Activated B cell treated with CpG ODN at 0.5 μM for 24 hours (primary cell): ENCODE measurements around the gene UXS1. TPM values are rescaled to one million over a fixed set of nuclear protein-coding genes. Genes with fewer than 3 reads are reported as not detected.
A peak's percentile ranks its signal among the peaks of the same experiment; 100 is the strongest.

Experiments
- ATAC-seq: fragments of 200-7000 bp; cut with Tn5 transposase; one replicate; pipeline ENCODE4 v1.10.0; 2021; ENCODE audit warnings: low read depth, mild to moderate bottlenecking, moderate library complexity
- CTCF ChIA-PET: fragments of 350-600 bp; sonication (Branson Sonifier 250); formaldehyde crosslinking; loops from one replicate; lab custom pipeline; 2021; ENCODE audit warnings: antibody characterized with exemption; lab: Charles Lee
- POLR2A ChIA-PET: fragments of 350-600 bp; sonication (Branson Sonifier 250); formaldehyde crosslinking; loops from one replicate; lab custom pipeline; 2021; ENCODE audit warnings: antibody characterized with exemption; lab: Charles Lee
- DNase-seq: peaks from one replicate; pipeline ENCODE4 v3.0.0; 2022
- H3K27ac Mint-ChIP-seq: one replicate; pipeline ENCODE4 v1.8.0; 2020; ENCODE audit warnings: mixed read lengths
- H3K27me3 Mint-ChIP-seq: one replicate; pipeline ENCODE4 v1.8.0; 2021; ENCODE audit warnings: mixed read lengths
- H3K36me3 Mint-ChIP-seq: one replicate; pipeline ENCODE4 v1.8.0; 2021; ENCODE audit warnings: low read depth, mixed read lengths
- H3K4me1 Mint-ChIP-seq: one replicate; pipeline ENCODE4 v1.8.0; 2021; ENCODE audit warnings: mixed read lengths
- H3K4me3 Mint-ChIP-seq: one replicate; pipeline ENCODE4 v1.8.0; 2020; ENCODE audit warnings: mild to moderate bottlenecking, mixed read lengths
- H3K9me3 Mint-ChIP-seq: one replicate; pipeline ENCODE4 v1.8.0; 2020; ENCODE audit warnings: mixed read lengths
- CTCF ChIP-seq: fragments of 200-600 bp; IDR thresholded peaks from one replicate; pipeline ENCODE4 v1.8.0; 2022; ENCODE audit warnings: antibody characterized with exemption, mild to moderate bottlenecking
- intact Hi-C: fragments of 100-400 bp; cut with micrococcal nuclease; formaldehyde crosslinking; loops from one replicate; pipeline ENCODE4 v1.15.1; 2024
- total RNA-seq: library from RNA; stranded (reverse); gene quantifications from 2 replicates; pipeline ENCODE4 v1.2.3, GENCODE V29; 2022

The UXS1 gene
- total RNA-seq, 1 donor from 2014 or later = 24.2 TPM

GRCh38 chr2:106126295-106126694, 67.8 kb downstream of the UXS1 start:
- Mint-ChIP-seq H3K4me3 (no peak overlapping the region), H3K36me3 (peaks cover 76% of the 10 kb centered on the region), H3K27ac (no peak overlapping the region), H3K27me3 (no peaks in the 10 kb centered on the region), H3K9me3 (no peaks in the 10 kb centered on the region), H3K4me1 (peaks cover 10% of the 10 kb centered on the region)
- TF ChIP-seq CTCF = no peak
- intact Hi-C loops = no loop called here
- DNase-seq (no peak), ATAC-seq (no peak)
- CTCF ChIA-PET = no interaction called here
- POLR2A ChIA-PET = no interaction called here

GRCh38 chr2:106124905-106125549, 69.1 kb downstream of the UXS1 start:
- ChIA-PET CTCF (no interaction called here), POLR2A (no interaction called here)
- Mint-ChIP-seq H3K4me1 (peaks cover 9% of the 10 kb centered on the region), H3K27ac (no peak overlapping the region), H3K4me3 (no peak overlapping the region), H3K36me3 (peaks cover 85% of the 10 kb centered on the region), H3K27me3 (no peaks in the 10 kb centered on the region), H3K9me3 (no peaks in the 10 kb centered on the region)
- no peak for TF ChIP-seq CTCF
- intact Hi-C loops = no loop called here
- ATAC-seq (no peak), DNase-seq (no peak)

- Mint-ChIP-seq H3K9me3 (no peaks in the 10 kb centered on the region), H3K36me3 (peaks cover 80% of the 10 kb centered on the region), H3K27ac (no peak overlapping the region), H3K4me3 (no peak overlapping the region), H3K27me3 (no peaks in the 10 kb centered on the region), H3K4me1 (peaks cover 9% of the 10 kb centered on the region)
- ChIA-PET CTCF (no interaction called here), POLR2A (no interaction called here)
- TF ChIP-seq CTCF = no peak
- ATAC-seq (no peak), DNase-seq (no peak)
- intact Hi-C loops = no loop called here
Observed at GRCh38 chr2:106124106-106124756, 69.9 kb downstream of the UXS1 start.

- H3K4me1 Mint-ChIP-seq = peaks cover 7% of the 10 kb centered on the region
- intact Hi-C loops = no loop called here
- H3K27ac Mint-ChIP-seq = no peak overlapping the region
- ChIA-PET POLR2A (no interaction called here), CTCF (interaction anchor here (1.0 kb wide), 1 partner anchor 17 kb away, joined by 4 read pairs; no protein-coding TSS in a partner anchor)
- H3K27me3 Mint-ChIP-seq = no peaks in the 10 kb centered on the region
- DNase-seq = no peak
- ATAC-seq = no peak
- no peak for TF ChIP-seq CTCF
- H3K4me3 Mint-ChIP-seq = no peak overlapping the region
- no peaks in the 10 kb centered on the region for H3K9me3 Mint-ChIP-seq
- H3K36me3 Mint-ChIP-seq = peaks cover 69% of the 10 kb centered on the region
Observed at GRCh38 chr2:106122157-106122556, 71.9 kb downstream of the UXS1 start.

GRCh38 chr2:106120432-106120831, 73.7 kb downstream of the UXS1 start:
- intact Hi-C loops = no loop called here
- ChIA-PET POLR2A (no interaction called here), CTCF (no interaction called here)
- H3K27me3 Mint-ChIP-seq = no peaks in the 10 kb centered on the region
- peak overlapping the region; percentile 24 for H3K27ac Mint-ChIP-seq
- ATAC-seq (no peak), DNase-seq (no peak)
- no peak for TF ChIP-seq CTCF
- H3K36me3 Mint-ChIP-seq = peaks cover 68% of the 10 kb centered on the region
- no peaks in the 10 kb centered on the region for H3K9me3 Mint-ChIP-seq
- H3K4me1 Mint-ChIP-seq = peaks cover 7% of the 10 kb centered on the region
- H3K4me3 Mint-ChIP-seq = no peak overlapping the region
